K562 (cell line): ENCODE data around the gene TBXAS1. TPM values are rescaled to one million over a fixed set of nuclear protein-coding genes. Genes with fewer than 3 reads are reported as not detected.

Experiments
- ATAC-seq: fragments of 200-7000 bp; cut with Tn5 transposase; 3 replicates; pipeline ENCODE4 v1.9.1; 2020; ENCODE audit warnings: moderate library complexity
- BruUV-seq: library from RNA; stranded (reverse); fragments of 400-500 nt; replicated peaks from 2 replicates; lab custom pipeline; 2021; lab: Mats Ljungman, UMichigan
- CTCF ChIA-PET: fragments of 300-600 bp; formaldehyde crosslinking; extraction: SDS; loops from one replicate; lab custom pipeline; 2021; ENCODE audit warnings: low intra/inter-chr PET ratio; lab: Yijun Ruan, JAX
- POLR2A ChIA-PET: fragments of 300-600, 350-650 bp; sonication (Branson Sonifier 250); formaldehyde crosslinking; extraction: SDS; loops from one replicate; lab custom pipeline; 2021; ENCODE audit warnings: antibody characterized with exemption, inconsistent platforms; lab: Yijun Ruan, JAX
- DNase-seq, 4 experiments: peaks; one replicate each; pipeline versions ENCODE4 v3.0.0 to v3.0.0-alpha.2; 2011 to 2018; ENCODE audit warnings: low spot score in 3 of 4, mixed read lengths in 3 of 4; ENCODE audit errors: extremely low read depth in 1 of 4
- FAIRE-seq: peaks from 2 replicates; lab custom pipeline; 2011; peaks lifted over from hg19 to GRCh38; lab: Jason Lieb, UNC
- H2AFZ ChIP-seq: 2 replicates; pipeline ENCODE4 v1.6.0; 2011; ENCODE audit warnings: low read depth, low read length, control low read depth, inconsistent platforms
- H3K27ac ChIP-seq: fragments of 200-600 bp; 3 replicates; pipeline ENCODE4 v1.8.0; 2011; ENCODE audit warnings: low read depth, mild to moderate bottlenecking, control low read depth, inconsistent platforms, low read length, moderate library complexity, mixed read lengths; ENCODE audit errors: extremely low read depth
- H3K27me3 ChIP-seq, 2 experiments: fragments of 300-600 bp in 1 of 2; 2 replicates in 1 of 2; 3 replicates in 1 of 2; pipeline versions ENCODE4 v1.6.0 to v1.8.0; 2011; ENCODE audit warnings: inconsistent platforms in 2 of 2, low read length in 2 of 2, mild to moderate bottlenecking in 1 of 2, mixed read lengths in 1 of 2, moderate library complexity in 1 of 2; ENCODE audit not compliant: control insufficient read depth in 2 of 2, insufficient read depth in 2 of 2
- H3K36me3 ChIP-seq: fragments of 300-600 bp; 3 replicates; pipeline ENCODE4 v1.8.0; 2011; ENCODE audit warnings: mild to moderate bottlenecking, low read length, inconsistent platforms; ENCODE audit not compliant: control insufficient read depth, insufficient read depth
- H3K4me1 ChIP-seq, 2 experiments: fragments of 200-600 bp in 1 of 2; replicated peaks in 1 of 2; 2 replicates in 1 of 2; 3 replicates in 1 of 2; pipeline versions ENCODE4 v1.5.1 to v1.8.0; 2011; ENCODE audit warnings: inconsistent platforms in 2 of 2, low read length in 2 of 2, mild to moderate bottlenecking in 1 of 2, mixed read lengths in 1 of 2, moderate library complexity in 1 of 2; ENCODE audit not compliant: control insufficient read depth in 2 of 2, insufficient read depth in 2 of 2
- H3K4me2 ChIP-seq: 2 replicates; pipeline ENCODE4 v1.6.1; 2011; ENCODE audit warnings: low read length, control low read depth, inconsistent platforms, mixed read lengths; ENCODE audit not compliant: insufficient read depth
- H3K4me3 ChIP-seq: fragments of 200-600 bp; sonication (generic), shearing (Covaris generic); 2 replicates; pipeline ENCODE4 v1.5.1; 2016; ENCODE audit warnings: control low read depth, inconsistent platforms
- H3K79me2 ChIP-seq: fragments of 200-600 bp; 3 replicates; pipeline ENCODE4 v1.8.0; 2011; ENCODE audit warnings: low read length, inconsistent platforms; ENCODE audit not compliant: control insufficient read depth, insufficient read depth
- H3K9ac ChIP-seq, 2 experiments: 2 replicates each; pipeline versions ENCODE4 v1.6.0 to v1.6.1; 2011; ENCODE audit warnings: low read depth in 2 of 2, low read length in 2 of 2, control low read depth in 1 of 2, inconsistent platforms in 1 of 2, mild to moderate bottlenecking in 1 of 2, mixed read lengths in 1 of 2; ENCODE audit not compliant: insufficient read depth in 1 of 2
- H3K9me1 ChIP-seq: one replicate; pipeline ENCODE4 v1.6.0; 2011; ENCODE audit warnings: inconsistent platforms, mild to moderate bottlenecking, low read length, moderate library complexity; ENCODE audit not compliant: control insufficient read depth, insufficient read depth
- H3K9me3 ChIP-seq: replicated peaks from 2 replicates; pipeline ENCODE4 v1.5.1; 2011; ENCODE audit warnings: low read depth, low read length, inconsistent platforms; ENCODE audit not compliant: control insufficient read depth, insufficient read depth
- H4K20me1 ChIP-seq: replicated peaks from 2 replicates; pipeline ENCODE4 v1.6.1; 2011; ENCODE audit warnings: low read length, inconsistent platforms, mixed read lengths; ENCODE audit not compliant: control insufficient read depth, insufficient read depth
- CBFA2T3 ChIP-seq: fragments of 450-650 bp; IDR thresholded peaks from 2 replicates; pipeline ENCODE4 v1.6.1; 2017
- GATAD2A ChIP-seq: fragments of 450-650 bp; IDR thresholded peaks from 2 replicates; pipeline ENCODE4 v1.6.1; 2017
- MEIS2 ChIP-seq: fragments of 450-650 bp; IDR thresholded peaks from 2 replicates; pipeline ENCODE4 v1.6.1; 2014; ENCODE audit warnings: mild to moderate bottlenecking; ENCODE audit not compliant: partially characterized antibody
- NR2C1 ChIP-seq, 2 experiments: fragments of 450-650 bp; IDR thresholded peaks; 2 replicates each; pipeline ENCODE4 v1.6.1; 2017; ENCODE audit warnings: mild to moderate bottlenecking in 2 of 2, antibody characterized with exemption in 1 of 2, inconsistent platforms in 1 of 2, missing compliant biosample characterization in 1 of 2, missing genetic modification characterization in 1 of 2
- NR4A1 ChIP-seq, 2 experiments: fragments of 250-450 bp in 1 of 2; fragments of 450-650 bp in 1 of 2; sonication (Bioruptor Pico) in 1 of 2; IDR thresholded peaks; 2 replicates each; pipeline versions ENCODE4 v1.4.0 to v1.6.1; 2016 to 2020; ENCODE audit warnings: mild to moderate bottlenecking in 2 of 2, missing compliant biosample characterization in 1 of 2, missing genetic modification characterization in 1 of 2, moderate library complexity in 1 of 2
- RBM34 ChIP-seq: fragments of 200-400 bp; formaldehyde crosslinking; IDR thresholded peaks from 2 replicates; pipeline ENCODE4 v1.6.1; 2018; ENCODE audit warnings: low read length, borderline replicate concordance; ENCODE audit not compliant: insufficient read depth
- SAP30 ChIP-seq: fragments of 200-600 bp; sonication (generic); IDR thresholded peaks from 2 replicates; pipeline ENCODE4 v1.6.1; 2012; ENCODE audit warnings: borderline replicate concordance, low read depth, mild to moderate bottlenecking, moderate library complexity, low read length, control low read depth, inconsistent platforms; ENCODE audit not compliant: insufficient read depth, poor library complexity, severe bottlenecking
- SMARCC2 ChIP-seq: fragments of 450-650 bp; IDR thresholded peaks from 2 replicates; pipeline ENCODE4 v1.6.1; 2017; ENCODE audit warnings: antibody characterized with exemption, moderate library complexity, mild to moderate bottlenecking, low read depth
- SMARCE1 ChIP-seq: fragments of 450-650 bp; IDR thresholded peaks from 2 replicates; pipeline ENCODE4 v1.7.1; 2016; ENCODE audit warnings: mild to moderate bottlenecking
- YY1 ChIP-seq, 3 experiments: IDR thresholded peaks; 2 replicates each; pipeline ENCODE4 v1.6.1; 2011; ENCODE audit warnings: low read length in 2 of 3, mild to moderate bottlenecking in 2 of 3, moderate library complexity in 2 of 3, borderline replicate concordance in 1 of 3, control low read depth in 1 of 3, low read depth in 1 of 3; ENCODE audit not compliant: insufficient read depth in 3 of 3, insufficient replicate concordance in 2 of 3, control insufficient read depth in 1 of 3, insufficient read length in 1 of 3; ENCODE audit errors: extremely low read depth in 1 of 3
- ZNF551 ChIP-seq: fragments of 250-450 bp; sonication (Bioruptor Pico); IDR thresholded peaks from 2 replicates; pipeline ENCODE4 v1.5.0; 2021; ENCODE audit warnings: mild to moderate bottlenecking, moderate library complexity
- WGBS: fragments of 100-300 bp; shearing (Covaris generic); methylation state at CpG from one replicate; pipeline ENCODE4 v1.1.6; 2016; ENCODE audit warnings: low coverage, mixed read lengths; ENCODE audit not compliant: insufficient coverage; ENCODE audit errors: missing lambda C conversion rate; 5-methylcytosine and 5-hydroxymethylcytosine counted together
- in situ Hi-C: fragments of 300-500 bp; cut with MboI; formaldehyde crosslinking; loops from 4 replicates; pipeline ENCODE4 v1.15.0; 2018; ENCODE audit warnings: inconsistent platforms, mixed read lengths
- intact Hi-C: fragments of 100-400 bp; cut with micrococcal nuclease; formaldehyde crosslinking; loops from 2 replicates; pipeline ENCODE4 v1.14.2; 2022
- polyA plus RNA-seq, 8 experiments: library from polyadenylated mRNA; depleted of rRNA in 4 of 8; stranded (reverse) in 5 of 8; unstranded in 3 of 8; fragments of >200 nt; fragmentation: Nextera tagmentation in 2 of 8; fragmentation: Illumina TruSeq in 1 of 8; extraction: Ambion mirVana in 2 of 8; extraction: Trizol in 1 of 8; gene quantifications; 2 replicates each; pipeline versions ENCODE4 v1.2.1 to v1.2.3, GENCODE V29; 2011 to 2014; ENCODE audit warnings: inconsistent platforms in 1 of 8, missing spikeins in 1 of 8
- total RNA-seq, 7 experiments: library from RNA; depleted of rRNA in 6 of 7; stranded (reverse); fragments of >200 nt in 6 of 7; fragmentation: Illumina TruSeq in 2 of 7; extraction: Trizol in 2 of 7; gene quantifications; 2 replicates each; pipeline versions ENCODE4 v1.2.1 to v1.2.3, GENCODE V29; 2011 to 2021; ENCODE audit warnings: low replicate concordance in 1 of 7
- TF ChIP-seq, protein P1 (sequence below): fragments of 450-650 bp; conservative IDR thresholded peaks from 2 replicates; pipeline ENCODE4 v1.6.1; 2016; ENCODE audit warnings: missing genetic modification characterization, low read depth, mild to moderate bottlenecking, missing compliant biosample characterization, moderate library complexity
- TF ChIP-seq, protein P2 (sequence below), 2 experiments: fragments of 450-650 bp in 1 of 2; sonication (generic) in 1 of 2; formaldehyde crosslinking in 1 of 2; IDR thresholded peaks in 1 of 2; conservative IDR thresholded peaks in 1 of 2; 2 replicates each; pipeline versions ENCODE4 v1.6.1 to v1.8.1; 2016 to 2023; ENCODE audit warnings: mild to moderate bottlenecking in 2 of 2, moderate library complexity in 2 of 2, inconsistent platforms in 1 of 2, missing genetic modification reagents in 1 of 2
- TF ChIP-seq, protein P3 (sequence below), 2 experiments: IDR thresholded peaks in 1 of 2; conservative IDR thresholded peaks in 1 of 2; 2 replicates each; pipeline ENCODE4 v1.6.1; 2016; ENCODE audit warnings: low read depth in 2 of 2, mild to moderate bottlenecking in 1 of 2, missing compliant biosample characterization in 1 of 2, missing genetic modification characterization in 1 of 2, moderate library complexity in 1 of 2

Gene TBXAS1
- total and polyA plus RNA-seq, 9 of the 15 experiments (the other 6 are each of a cell fraction or from before 2014, with no cell fraction given) = 1.1 to 8.3 (median 1.9) TPM

DNA sequence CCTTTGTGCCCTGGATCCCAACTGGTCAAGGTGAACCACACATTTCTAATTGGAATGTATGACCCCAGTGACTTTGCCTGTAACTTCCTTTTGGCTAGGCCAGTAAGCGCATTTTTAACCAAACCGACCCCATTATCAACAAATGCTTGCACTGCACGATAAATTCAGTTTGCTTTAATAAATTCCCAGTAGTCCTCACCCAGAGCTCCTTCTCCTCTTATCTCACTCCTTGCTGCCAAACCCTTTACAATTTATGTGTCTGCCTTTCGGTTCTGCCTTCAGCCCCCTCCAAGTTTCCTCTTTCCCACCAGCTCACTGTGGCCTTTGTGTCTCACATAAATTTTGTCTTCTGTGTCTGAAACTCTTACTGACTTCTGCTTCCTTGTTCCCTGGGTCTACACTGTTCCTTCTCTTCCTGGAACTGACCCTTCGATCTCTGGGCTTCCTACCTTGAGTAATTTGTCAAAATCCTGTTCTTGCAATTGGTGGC lies 59.0 kb downstream of the TBXAS1 start:
- H3K79me2 ChIP-seq = no peaks in the 10 kb centered on the region
- ATAC-seq = peak; percentile 58
- H4K20me1 ChIP-seq = no peaks in the 10 kb centered on the region
- no peaks in the 10 kb centered on the region; a peak in 1 of 5 replicates for H3K27me3 ChIP-seq
- peak overlapping the region in 1 of 2 experiments; percentile 39; a peak in 2 of 4 replicates for H3K9ac ChIP-seq
- H3K9me3 ChIP-seq = no peaks in the 10 kb centered on the region
- peak overlapping the region; percentile 83 for H2AFZ ChIP-seq
- H3K9me1 ChIP-seq = no peaks in the 10 kb centered on the region
- FAIRE-seq = peak; percentile 63
- H3K27ac ChIP-seq = peak overlapping the region; percentile 58
- BruUV-seq = no TSS peak
- H3K36me3 ChIP-seq = no peaks in the 10 kb centered on the region
- ChIA-PET POLR2A (interaction anchor here (0.6 to 1.4 kb wide), 7 partner anchors 10 to 1755 kb away, joined by 3 to 9 read pairs (median 3); no protein-coding TSS in a partner anchor), CTCF (no interaction called here)
- peak overlapping the region; percentile 46 for H3K4me2 ChIP-seq
- peak in 2 of 4 experiments; percentile 57 for DNase-seq
- peaks cover 4 to 12% of the 10 kb centered on the region in 2 experiments; a peak in 4 of 5 replicates for H3K4me1 ChIP-seq
- intact Hi-C loops (loop anchor here (5.0 kb wide), 1 partner anchor 111 kb away; the partner anchor contains the start of gene HIPK2), in situ Hi-C loops (no loop called here)
- WGBS = 4% methylated on average over 5 of the region's 5 CpGs
- H3K4me3 ChIP-seq = no peak overlapping the region
- peak in 1 of 3 experiments; percentile 2 for TF ChIP-seq YY1 (IDR thresholded peaks at IDR 0.05; ENCODE audit: borderline replicate concordance in 1 of 3, control insufficient read depth in 1 of 3, extremely low read depth in 1 of 3, insufficient read depth in 3 of 3, insufficient read length in 1 of 3, insufficient replicate concordance in 2 of 3, low read depth in 1 of 3, low read length in 2 of 3)
- no peak for TF ChIP-seq NR2C1 (IDR thresholded peaks at IDR 0.05)
- TF ChIP-seq NR2C1 (tag; IDR thresholded peaks at IDR 0.05) = 0 out of 2 replicates have a peak, but pooled peaks have one; percentile 11
- no peak for TF ChIP-seq ZNF551
- TF ChIP-seq, protein P1, sequence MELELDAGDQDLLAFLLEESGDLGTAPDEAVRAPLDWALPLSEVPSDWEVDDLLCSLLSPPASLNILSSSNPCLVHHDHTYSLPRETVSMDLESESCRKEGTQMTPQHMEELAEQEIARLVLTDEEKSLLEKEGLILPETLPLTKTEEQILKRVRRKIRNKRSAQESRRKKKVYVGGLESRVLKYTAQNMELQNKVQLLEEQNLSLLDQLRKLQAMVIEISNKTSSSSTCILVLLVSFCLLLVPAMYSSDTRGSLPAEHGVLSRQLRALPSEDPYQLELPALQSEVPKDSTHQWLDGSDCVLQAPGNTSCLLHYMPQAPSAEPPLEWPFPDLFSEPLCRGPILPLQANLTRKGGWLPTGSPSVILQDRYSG (tag) = peak; percentile 83
- TF ChIP-seq, protein P2, sequence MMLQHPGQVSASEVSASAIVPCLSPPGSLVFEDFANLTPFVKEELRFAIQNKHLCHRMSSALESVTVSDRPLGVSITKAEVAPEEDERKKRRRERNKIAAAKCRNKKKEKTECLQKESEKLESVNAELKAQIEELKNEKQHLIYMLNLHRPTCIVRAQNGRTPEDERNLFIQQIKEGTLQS (IDR thresholded peaks at IDR 0.05) = no peak
- TF ChIP-seq, protein P2 (CRISPR knock-in tag; conservative IDR thresholded peaks at IDR 0.05) = 0 out of 2 replicates have a peak, but pooled peaks have one; percentile 45
- no peak for TF ChIP-seq NR4A1 (CRISPR knock-in tag; IDR thresholded peaks at IDR 0.05)
- 0 out of 2 replicates have a peak, but pooled peaks have one; percentile 24 for TF ChIP-seq NR4A1 (tag; IDR thresholded peaks at IDR 0.05)
- 0 out of 2 replicates have a peak, but pooled peaks have one; percentile 25 for TF ChIP-seq SMARCC2
- no peak for TF ChIP-seq RBM34
- peak; percentile 53; the same call in 1 of the 2 replicates for TF ChIP-seq GATAD2A
- peak; percentile 17; the same call in 1 of the 2 replicates for TF ChIP-seq CBFA2T3
- peak; percentile 18 for TF ChIP-seq SAP30
- TF ChIP-seq MEIS2 = peak; percentile 96
- TF ChIP-seq, protein P3, sequence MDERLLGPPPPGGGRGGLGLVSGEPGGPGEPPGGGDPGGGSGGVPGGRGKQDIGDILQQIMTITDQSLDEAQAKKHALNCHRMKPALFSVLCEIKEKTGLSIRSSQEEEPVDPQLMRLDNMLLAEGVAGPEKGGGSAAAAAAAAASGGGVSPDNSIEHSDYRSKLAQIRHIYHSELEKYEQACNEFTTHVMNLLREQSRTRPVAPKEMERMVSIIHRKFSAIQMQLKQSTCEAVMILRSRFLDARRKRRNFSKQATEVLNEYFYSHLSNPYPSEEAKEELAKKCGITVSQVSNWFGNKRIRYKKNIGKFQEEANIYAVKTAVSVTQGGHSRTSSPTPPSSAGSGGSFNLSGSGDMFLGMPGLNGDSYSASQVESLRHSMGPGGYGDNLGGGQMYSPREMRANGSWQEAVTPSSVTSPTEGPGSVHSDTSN (CRISPR knock-in tag; IDR thresholded peaks at IDR 0.05; ENCODE audit: low read depth) = no peak
- TF ChIP-seq, protein P3 (tag; conservative IDR thresholded peaks at IDR 0.05; ENCODE audit: low read depth) = peak; percentile 97
- peak; percentile 42; the same call in 1 of the 2 replicates for TF ChIP-seq SMARCE1
